Measurements from ENCODE around the gene TAP1. TPM values are rescaled to one million over a fixed set of nuclear protein-coding genes. Genes with fewer than 3 reads are reported as not detected.
"Not testable (repeated sequence)": the region's sequence is repeated elsewhere in the genome, so short reads cannot be mapped to it uniquely, and the experiment has no call there.

TAP1 gene
- total RNA-seq, 6 experiments from 2014 or later = 7.7 to 24.9 (median 17.8) TPM

GRCh38 chr6:32879691-32880090, 26.2 kb upstream of the TAP1 start:
- WGBS (ENCODE audit: insufficient coverage, low coverage, low lambda C conversion rate, missing lambda C conversion rate) = 38% methylated on average over 23 of the region's 35 CpGs
- intact Hi-C loops (cut with DNase I) = loop anchor here (5.0 to 10.0 kb wide), 2 partner anchors 55 to 68 kb away; no protein-coding TSS in a partner anchor
- no peak for ATAC-seq
- no peak for DNase-seq
- Histone ChIP-seq H3K36me3 (no peaks in the 10 kb centered on the region), H3K27ac (no peak overlapping the region), H3K27me3 (peaks cover 0 to 12% of the 10 kb centered on the region in 2 donors), H3K4me1 (no peaks in the 10 kb centered on the region), H3K9me3 (no peaks in the 10 kb centered on the region), H3K4me3 (no peak overlapping the region)
- TF ChIP-seq, protein P1, sequence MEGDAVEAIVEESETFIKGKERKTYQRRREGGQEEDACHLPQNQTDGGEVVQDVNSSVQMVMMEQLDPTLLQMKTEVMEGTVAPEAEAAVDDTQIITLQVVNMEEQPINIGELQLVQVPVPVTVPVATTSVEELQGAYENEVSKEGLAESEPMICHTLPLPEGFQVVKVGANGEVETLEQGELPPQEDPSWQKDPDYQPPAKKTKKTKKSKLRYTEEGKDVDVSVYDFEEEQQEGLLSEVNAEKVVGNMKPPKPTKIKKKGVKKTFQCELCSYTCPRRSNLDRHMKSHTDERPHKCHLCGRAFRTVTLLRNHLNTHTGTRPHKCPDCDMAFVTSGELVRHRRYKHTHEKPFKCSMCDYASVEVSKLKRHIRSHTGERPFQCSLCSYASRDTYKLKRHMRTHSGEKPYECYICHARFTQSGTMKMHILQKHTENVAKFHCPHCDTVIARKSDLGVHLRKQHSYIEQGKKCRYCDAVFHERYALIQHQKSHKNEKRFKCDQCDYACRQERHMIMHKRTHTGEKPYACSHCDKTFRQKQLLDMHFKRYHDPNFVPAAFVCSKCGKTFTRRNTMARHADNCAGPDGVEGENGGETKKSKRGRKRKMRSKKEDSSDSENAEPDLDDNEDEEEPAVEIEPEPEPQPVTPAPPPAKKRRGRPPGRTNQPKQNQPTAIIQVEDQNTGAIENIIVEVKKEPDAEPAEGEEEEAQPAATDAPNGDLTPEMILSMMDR (IDR thresholded peaks at IDR 0.05) = no peak
- TF ChIP-seq POLR2A (IDR thresholded peaks at IDR 0.05) = no peak

DNA sequence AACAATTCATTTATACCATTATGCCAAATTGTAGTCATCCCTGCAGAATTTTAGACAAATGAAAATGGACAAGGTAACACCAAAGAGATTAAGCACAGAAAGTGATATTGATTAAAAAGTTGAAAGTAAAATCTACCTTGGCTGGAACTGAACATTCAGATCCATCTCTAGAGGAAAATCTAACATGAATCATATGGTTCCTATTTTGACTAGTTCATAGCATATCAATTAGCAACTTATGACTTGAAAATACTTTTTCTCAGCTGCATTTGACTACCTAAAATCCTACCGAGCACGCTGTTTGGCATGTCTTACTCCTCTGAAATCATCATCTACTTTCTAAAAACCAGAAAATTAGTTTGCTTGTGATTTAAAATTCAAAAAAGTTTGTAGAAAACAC, 23.1 kb upstream of the TAP1 start:
- no peaks in the 10 kb centered on the region for H3K4me1 ChIP-seq
- WGBS (ENCODE audit: insufficient coverage, low coverage, low lambda C conversion rate, missing lambda C conversion rate) = 93% methylated on average over 2 of the region's 2 CpGs
- no peaks in the 10 kb centered on the region for H3K36me3 ChIP-seq
- intact Hi-C loops (cut with DNase I) = no loop called here
- no peak overlapping the region for H3K4me3 ChIP-seq
- TF ChIP-seq POLR2A (IDR thresholded peaks at IDR 0.05) = no peak
- TF ChIP-seq, protein P1 (IDR thresholded peaks at IDR 0.05) = no peak
- peaks cover 0 to 12% of the 10 kb centered on the region in 2 donors for H3K27me3 ChIP-seq
- ATAC-seq (no peak), DNase-seq (no peak)
- no peaks in the 10 kb centered on the region for H3K9me3 ChIP-seq
- no peak overlapping the region for H3K27ac ChIP-seq

DNA sequence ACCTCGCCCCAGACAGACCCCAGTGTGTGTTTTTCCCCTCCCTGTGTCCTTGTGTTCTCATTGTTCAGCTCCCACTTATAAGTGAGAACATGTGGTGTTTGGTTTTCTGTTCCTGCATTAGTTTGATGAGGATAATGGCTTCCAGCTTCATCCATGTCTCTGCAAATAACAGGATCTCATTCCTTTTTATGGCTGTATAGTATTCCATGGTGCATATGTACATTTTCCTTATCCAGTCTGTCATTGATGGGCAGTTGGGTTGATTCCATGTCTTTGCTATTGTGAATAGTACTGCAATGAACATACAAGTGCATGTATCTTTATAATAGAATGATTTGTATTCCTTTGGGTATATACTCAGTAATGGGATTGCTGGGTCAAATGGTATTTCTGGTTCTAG, 20.4 kb upstream of the TAP1 start:
- ATAC-seq; H3K27me3 ChIP-seq; DNase-seq; H3K4me3 ChIP-seq; H3K4me1 ChIP-seq; intact Hi-C loops (cut with DNase I); H3K9me3 ChIP-seq; H3K36me3 ChIP-seq; H3K27ac ChIP-seq: not testable (repeated sequence)
- WGBS (ENCODE audit: insufficient coverage, low coverage, low lambda C conversion rate, missing lambda C conversion rate) = 25% methylated on average over 1 of the region's 1 CpG

DNA sequence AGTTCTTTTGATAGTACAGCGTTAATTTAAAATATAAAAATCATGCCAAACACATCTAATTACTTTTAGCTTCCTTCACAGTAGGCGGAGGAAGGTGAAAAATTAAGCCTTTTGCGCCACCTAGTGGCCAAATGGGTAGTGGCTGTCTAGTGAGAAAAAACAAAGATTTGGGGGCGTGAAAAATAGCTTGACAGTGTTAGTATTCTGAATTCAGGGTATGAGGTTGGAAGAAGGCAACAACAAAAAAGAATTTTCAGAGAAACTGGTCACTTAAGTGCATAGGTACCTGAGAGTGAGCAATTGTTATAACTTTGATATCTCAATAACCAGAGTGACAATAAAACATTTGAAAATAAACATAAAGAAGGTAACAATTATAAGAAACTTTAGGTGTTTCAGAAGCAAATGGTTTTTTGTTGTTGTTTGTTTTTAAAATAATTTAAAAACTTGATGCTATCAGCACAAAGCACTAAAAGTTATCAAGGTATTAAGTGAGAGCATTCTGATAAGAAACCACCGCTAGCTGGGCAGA, 14.8 kb upstream of the TAP1 start:
- no peaks in the 10 kb centered on the region for H3K4me1 ChIP-seq
- 19% methylated on average over 5 of the region's 5 CpGs for WGBS (ENCODE audit: insufficient coverage, low coverage, low lambda C conversion rate, missing lambda C conversion rate)
- no peaks in the 10 kb centered on the region for H3K36me3 ChIP-seq
- no peaks in the 10 kb centered on the region for H3K9me3 ChIP-seq
- TF ChIP-seq POLR2A (IDR thresholded peaks at IDR 0.05) = no peak
- TF ChIP-seq, protein P1 (IDR thresholded peaks at IDR 0.05) = peak; percentile 95 to 99 (median 97)
- H3K4me3 ChIP-seq = no peak overlapping the region
- no peaks in the 10 kb centered on the region for H3K27me3 ChIP-seq
- peak; percentile 65 to 71 (median 67) for DNase-seq
- intact Hi-C loops (cut with DNase I) = no loop called here
- peak; percentile 77 to 87 (median 82) for ATAC-seq
- no peak overlapping the region for H3K27ac ChIP-seq

DNA sequence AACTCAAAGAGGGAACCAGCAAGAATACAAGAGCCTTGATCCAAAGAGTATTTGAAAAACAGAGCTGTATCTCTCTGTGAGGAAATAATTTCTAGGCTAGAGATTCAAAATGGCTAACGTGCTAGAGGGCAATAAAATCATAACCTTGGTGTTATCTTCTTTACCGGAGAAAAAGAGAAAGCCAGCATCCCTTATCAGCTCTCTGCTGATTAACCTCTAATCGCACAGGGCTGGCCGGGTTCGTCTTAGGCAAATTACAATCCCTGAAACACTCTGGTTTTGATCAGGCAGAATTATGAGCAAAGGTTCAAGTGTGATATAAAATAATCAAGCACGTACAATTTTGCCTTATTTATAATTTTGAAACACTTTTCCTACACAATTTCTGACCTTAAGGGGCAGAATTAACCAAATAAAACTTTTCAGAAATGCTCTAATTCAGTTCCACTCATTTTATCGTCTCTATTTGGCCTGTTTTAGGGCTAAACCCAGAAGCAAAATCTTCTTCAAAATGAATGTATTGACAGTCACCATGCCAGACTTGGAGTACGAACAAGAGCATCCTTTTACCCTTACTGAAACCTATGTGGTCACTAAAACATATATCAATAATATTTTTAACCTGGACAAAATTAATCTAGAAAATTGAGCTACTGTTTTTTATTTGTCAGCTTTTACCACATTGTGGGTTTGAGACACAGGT, 14.2 kb upstream of the TAP1 start:
- WGBS (ENCODE audit: insufficient coverage, low coverage, low lambda C conversion rate, missing lambda C conversion rate) = 25% methylated on average over 8 of the region's 8 CpGs
- Histone ChIP-seq H3K4me3 (no peak overlapping the region), H3K27ac (no peak overlapping the region), H3K9me3 (no peaks in the 10 kb centered on the region), H3K36me3 (no peaks in the 10 kb centered on the region), H3K4me1 (no peaks in the 10 kb centered on the region), H3K27me3 (no peaks in the 10 kb centered on the region)
- DNase-seq = no peak
- intact Hi-C loops (cut with DNase I) = no loop called here
- TF ChIP-seq, protein P1 (IDR thresholded peaks at IDR 0.05) = no peak
- no peak for TF ChIP-seq POLR2A (IDR thresholded peaks at IDR 0.05)
- no peak for ATAC-seq
